WTC11 (cell line): ENCODE results near the gene ACBD7. TPM values are rescaled to one million over a fixed set of nuclear protein-coding genes. Genes with fewer than 3 reads are reported as not detected.

ENCODE experiments used
- ATAC-seq: fragments of 200-7000 bp; cut with Tn5 transposase; 2 replicates; pipeline ENCODE4 v1.10.0; 2021; ENCODE audit warnings: mild to moderate bottlenecking, moderate library complexity
- CTCF ChIA-PET: fragments of 300-600 bp; sonication (Branson Sonifier 250); formaldehyde crosslinking; loops from one replicate; lab custom pipeline; 2021; ENCODE audit warnings: antibody characterized with exemption; lab: Charles Lee
- POLR2A ChIA-PET: fragments of 350-600 bp; sonication (Branson Sonifier 250); formaldehyde crosslinking; loops from one replicate; lab custom pipeline; 2021; ENCODE audit warnings: antibody characterized with exemption; lab: Charles Lee
- DNase-seq: peaks from one replicate; pipeline ENCODE4 v3.0.0; 2021; ENCODE audit warnings: low spot score
- H3K27ac Mint-ChIP-seq: 2 replicates; pipeline ENCODE4 v1.8.0; 2021; ENCODE audit warnings: mixed read lengths
- H3K27me3 Mint-ChIP-seq: 2 replicates; pipeline ENCODE4 v1.8.0; 2021; ENCODE audit warnings: low read depth, mild to moderate bottlenecking, moderate library complexity, mixed read lengths
- H3K36me3 Mint-ChIP-seq: 2 replicates; pipeline ENCODE4 v1.8.0; 2021; ENCODE audit warnings: mixed read lengths
- H3K4me1 Mint-ChIP-seq: 2 replicates; pipeline ENCODE4 v1.8.0; 2022; ENCODE audit warnings: mixed read lengths
- H3K4me3 Mint-ChIP-seq: 2 replicates; pipeline ENCODE4 v1.8.0; 2021; ENCODE audit warnings: mild to moderate bottlenecking, moderate library complexity, mixed read lengths
- H3K9me3 Mint-ChIP-seq: 2 replicates; pipeline ENCODE4 v1.8.0; 2021; ENCODE audit warnings: mixed read lengths
- ATF3 ChIP-seq: sonication (generic); formaldehyde crosslinking; conservative IDR thresholded peaks from 2 replicates; pipeline ENCODE4 v1.8.1; 2022; ENCODE audit warnings: mild to moderate bottlenecking, missing genetic modification reagents
- ATF6 ChIP-seq: sonication (generic); formaldehyde crosslinking; IDR thresholded peaks from 2 replicates; pipeline ENCODE4 v1.8.1; 2023; ENCODE audit warnings: mild to moderate bottlenecking, missing genetic modification reagents
- CREM ChIP-seq: sonication (generic); formaldehyde crosslinking; IDR thresholded peaks from 2 replicates; pipeline ENCODE4 v1.8.1; 2022; ENCODE audit warnings: mild to moderate bottlenecking, missing genetic modification reagents, moderate library complexity
- CTCF ChIP-seq: fragments of 200-600 bp; IDR thresholded peaks from 2 replicates; pipeline ENCODE4 v1.8.0; 2022; ENCODE audit warnings: antibody characterized with exemption
- E2F1 ChIP-seq: sonication (generic); formaldehyde crosslinking; IDR thresholded peaks from 2 replicates; pipeline ENCODE4 v1.8.0; 2022; ENCODE audit warnings: mild to moderate bottlenecking, missing genetic modification reagents
- FOXJ3 ChIP-seq: sonication (generic); formaldehyde crosslinking; IDR thresholded peaks from 2 replicates; pipeline ENCODE4 v1.9.0; 2021; ENCODE audit warnings: missing genetic modification reagents, mild to moderate bottlenecking, borderline replicate concordance
- NFYB ChIP-seq: sonication (generic); formaldehyde crosslinking; conservative IDR thresholded peaks from 2 replicates; pipeline ENCODE4 v1.8.0; 2022; ENCODE audit warnings: low read depth, missing genetic modification reagents
- NR3C1 ChIP-seq: sonication (generic); formaldehyde crosslinking; conservative IDR thresholded peaks from 2 replicates; pipeline ENCODE4 v1.8.1; 2023; ENCODE audit warnings: low read depth, mild to moderate bottlenecking, missing genetic modification reagents
- SMAD3 ChIP-seq: sonication (generic); formaldehyde crosslinking; IDR thresholded peaks from 2 replicates; pipeline ENCODE4 v1.8.0; 2022; ENCODE audit warnings: missing genetic modification reagents, mild to moderate bottlenecking, borderline replicate concordance
- STAT6 ChIP-seq: sonication (generic); formaldehyde crosslinking; conservative IDR thresholded peaks from 2 replicates; pipeline ENCODE4 v1.8.1; 2023; ENCODE audit warnings: mild to moderate bottlenecking, low read depth, missing genetic modification reagents, moderate library complexity
- ZMAT4 ChIP-seq: fragments of 250-450 bp; sonication (Bioruptor Pico); IDR thresholded peaks from 2 replicates; pipeline ENCODE4 v1.9.0; 2021; ENCODE audit warnings: mild to moderate bottlenecking
- ZNF138 ChIP-seq: sonication (generic); formaldehyde crosslinking; conservative IDR thresholded peaks from 2 replicates; pipeline ENCODE4 v1.8.1; 2022; ENCODE audit warnings: mild to moderate bottlenecking, moderate library complexity, missing genetic modification reagents
- ZSCAN18 ChIP-seq: fragments of 250-450 bp; sonication (Bioruptor Pico); IDR thresholded peaks from 2 replicates; pipeline ENCODE4 v2.1.2; 2022; ENCODE audit warnings: mild to moderate bottlenecking, moderate library complexity
- total RNA-seq: library from RNA; stranded (reverse); gene quantifications from 3 replicates; pipeline ENCODE4 v1.2.3, GENCODE V29; 2021

Gene ACBD7
- total RNA-seq, 1 experiment from 2014 or later = 10.0 TPM

GRCh38 chr10:15052121-15052520 lies 36.5 kb downstream of the ACBD7 start:
- POLR2A ChIA-PET = no interaction called here
- Mint-ChIP-seq H3K4me1 (no peaks in the 10 kb centered on the region), H3K4me3 (no peak overlapping the region), H3K9me3 (no peaks in the 10 kb centered on the region), H3K27me3 (no peaks in the 10 kb centered on the region), H3K36me3 (no peaks in the 10 kb centered on the region), H3K27ac (no peak overlapping the region)
- CTCF ChIA-PET = no interaction called here
- ATAC-seq (no peak), DNase-seq (no peak)
- no peak for TF ChIP-seq CTCF
- no peak for TF ChIP-seq FOXJ3 (CRISPR knock-in tag)
- TF ChIP-seq ZNF138 (CRISPR knock-in tag) = no peak

GRCh38 chr10:15049533-15049932 lies 39.0 kb downstream of the ACBD7 start:
- TF ChIP-seq ATF3 (CRISPR knock-in tag) (no peak), ZNF138 (CRISPR knock-in tag) (no peak), CREM (no peak), STAT6 (CRISPR knock-in tag) (no peak), SMAD3 (no peak), NR3C1 (CRISPR knock-in tag) (no peak), ZMAT4 (no peak), NFYB (CRISPR knock-in tag) (no peak), ZSCAN18 (CRISPR knock-in tag) (no peak), ATF6 (no peak), E2F1 (CRISPR knock-in tag) (no peak)
- no peaks in the 10 kb centered on the region for H3K9me3 Mint-ChIP-seq
- DNase-seq = no peak
- H3K27me3 Mint-ChIP-seq = no peaks in the 10 kb centered on the region
- no peak for ATAC-seq
- ChIA-PET POLR2A (interaction anchor here (0.7 kb wide), 1 partner anchor 50 kb away, joined by 6 read pairs; no protein-coding TSS in a partner anchor), CTCF (no interaction called here)
- no peaks in the 10 kb centered on the region for H3K36me3 Mint-ChIP-seq
- no peak overlapping the region for H3K27ac Mint-ChIP-seq
- peaks cover 13% of the 10 kb centered on the region for H3K4me1 Mint-ChIP-seq
- no peak overlapping the region for H3K4me3 Mint-ChIP-seq
